Activated T-cell treated with anti-CD3 and anti-CD28 coated beads, Interleukin-2, amount 50 U/mL, for 24 hours (primary cell): ENCODE data around the gene PDPR.
"Not testable (repeated sequence)": the region's sequence is repeated elsewhere in the genome, so short reads cannot be mapped to it uniquely, and the experiment has no call there.

ENCODE experiments used
- DNase-seq: peaks from one replicate; pipeline ENCODE4 v3.0.0-alpha.2; 2020
- H3K27ac Mint-ChIP-seq: 2 replicates; pipeline ENCODE4 v1.8.0; 2020; ENCODE audit warnings: mild to moderate bottlenecking, mixed read lengths
- H3K27me3 Mint-ChIP-seq: 2 replicates; pipeline ENCODE4 v1.8.0; 2020; ENCODE audit warnings: mixed read lengths
- H3K36me3 Mint-ChIP-seq: 2 replicates; pipeline ENCODE4 v1.8.0; 2020; ENCODE audit warnings: low read depth, mixed read lengths
- H3K4me1 Mint-ChIP-seq: 2 replicates; pipeline ENCODE4 v1.8.0; 2020; ENCODE audit warnings: low read depth, mixed read lengths
- H3K4me3 Mint-ChIP-seq: 2 replicates; pipeline ENCODE4 v1.8.0; 2020; ENCODE audit warnings: mild to moderate bottlenecking, moderate library complexity, mixed read lengths
- H3K9me3 Mint-ChIP-seq: 2 replicates; pipeline ENCODE4 v1.8.0; 2020; ENCODE audit warnings: mixed read lengths

Gene PDPR

DNA sequence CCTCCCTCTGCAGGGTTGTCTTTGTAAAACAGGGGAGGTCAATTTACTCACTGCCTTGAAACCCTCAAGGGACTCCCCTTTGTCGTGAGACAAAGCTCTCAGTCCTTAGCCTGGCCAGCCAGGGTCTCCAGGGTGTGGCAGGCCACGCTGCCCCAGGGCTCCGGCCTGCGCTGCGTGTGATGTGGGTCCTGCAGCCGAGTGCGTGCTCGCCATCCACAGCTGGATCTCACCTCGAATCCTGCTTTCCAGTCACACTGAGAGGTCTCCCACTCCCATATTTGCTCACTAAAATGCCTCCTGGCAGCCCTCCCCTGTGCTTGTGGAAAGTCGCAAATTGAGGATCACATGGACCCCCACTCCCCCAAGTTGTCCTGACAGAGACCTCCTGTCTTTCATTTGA lies 49.5 kb downstream of the PDPR start:
- Mint-ChIP-seq H3K4me1 (peaks cover 3% of the 10 kb centered on the region), H3K9me3 (no peaks in the 10 kb centered on the region), H3K27me3 (no peaks in the 10 kb centered on the region), H3K36me3 (peaks cover 14% of the 10 kb centered on the region), H3K4me3 (no peak overlapping the region), H3K27ac (no peak overlapping the region)
- no peak for DNase-seq

DNA sequence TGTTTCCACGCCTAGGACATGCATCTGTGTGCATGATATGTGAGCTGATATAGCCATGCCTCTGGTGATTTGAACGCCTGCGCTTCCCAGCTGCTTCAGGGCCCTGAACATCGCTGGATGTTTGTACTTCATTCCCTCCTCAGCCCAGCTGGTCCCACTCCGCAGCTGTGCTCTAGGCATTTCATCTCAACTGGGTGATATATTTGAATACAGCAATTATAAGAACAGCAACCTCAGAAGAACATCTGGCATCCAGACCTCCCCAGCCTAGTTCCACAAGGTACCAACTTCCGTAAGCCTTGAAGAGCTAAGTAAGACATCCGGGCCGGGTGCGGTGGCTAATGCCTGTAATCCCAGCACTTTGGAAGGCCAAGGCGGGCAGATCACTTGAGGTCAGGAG lies 52.6 kb downstream of the PDPR start:
- not testable (repeated sequence) for H3K27ac Mint-ChIP-seq, H3K27me3 Mint-ChIP-seq, DNase-seq, H3K9me3 Mint-ChIP-seq, H3K4me1 Mint-ChIP-seq, H3K4me3 Mint-ChIP-seq
- peaks cover 14% of the 10 kb centered on the region for H3K36me3 Mint-ChIP-seq

DNA sequence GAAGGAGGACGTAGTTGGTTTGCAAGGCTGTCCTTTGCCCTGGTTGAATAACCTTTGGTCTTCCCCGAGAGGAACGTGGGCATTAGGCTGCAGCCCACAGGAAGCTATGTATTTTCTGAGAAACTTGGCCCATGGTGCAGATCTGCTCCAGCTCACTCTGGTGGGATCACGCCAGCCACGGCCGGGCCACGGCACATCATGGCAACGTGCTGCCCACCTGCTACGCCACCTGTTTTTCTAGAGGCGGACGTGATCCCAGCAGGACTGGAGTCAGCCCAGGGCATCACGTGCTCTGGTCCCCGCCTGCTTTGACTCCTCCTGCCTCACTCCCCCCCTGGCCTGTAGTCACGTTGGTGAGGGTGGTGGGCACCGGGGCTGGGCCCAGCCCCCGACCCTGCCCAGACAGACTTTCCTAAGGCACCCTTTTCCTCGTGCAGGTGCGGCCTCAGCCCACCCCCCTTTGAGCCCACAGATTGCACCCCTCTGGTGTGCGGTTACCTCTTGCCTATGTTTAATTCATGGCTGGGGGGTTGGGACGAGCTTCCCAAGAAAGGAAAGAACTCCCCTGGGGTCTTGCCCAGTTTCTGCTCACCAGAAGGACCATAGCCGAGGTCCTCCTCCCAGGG lies 59.2 kb downstream of the PDPR start, which contains the start of gene CLEC18C:
Gene CLEC18C (plus strand): TSS at position 576 of the 626 bp plus-strand sequence. CDS start 492 bp downstream, outside the sequence.
- H3K9me3 Mint-ChIP-seq, H3K27me3 Mint-ChIP-seq, H3K36me3 Mint-ChIP-seq, H3K4me3 Mint-ChIP-seq, H3K27ac Mint-ChIP-seq, DNase-seq, H3K4me1 Mint-ChIP-seq: not testable (repeated sequence)

- not testable (repeated sequence) for H3K27ac Mint-ChIP-seq, DNase-seq, H3K9me3 Mint-ChIP-seq, H3K27me3 Mint-ChIP-seq, H3K4me3 Mint-ChIP-seq, H3K4me1 Mint-ChIP-seq, H3K36me3 Mint-ChIP-seq
Observed at GRCh38 chr16:70173916-70174315, 59.8 kb downstream of the PDPR start.

DNA sequence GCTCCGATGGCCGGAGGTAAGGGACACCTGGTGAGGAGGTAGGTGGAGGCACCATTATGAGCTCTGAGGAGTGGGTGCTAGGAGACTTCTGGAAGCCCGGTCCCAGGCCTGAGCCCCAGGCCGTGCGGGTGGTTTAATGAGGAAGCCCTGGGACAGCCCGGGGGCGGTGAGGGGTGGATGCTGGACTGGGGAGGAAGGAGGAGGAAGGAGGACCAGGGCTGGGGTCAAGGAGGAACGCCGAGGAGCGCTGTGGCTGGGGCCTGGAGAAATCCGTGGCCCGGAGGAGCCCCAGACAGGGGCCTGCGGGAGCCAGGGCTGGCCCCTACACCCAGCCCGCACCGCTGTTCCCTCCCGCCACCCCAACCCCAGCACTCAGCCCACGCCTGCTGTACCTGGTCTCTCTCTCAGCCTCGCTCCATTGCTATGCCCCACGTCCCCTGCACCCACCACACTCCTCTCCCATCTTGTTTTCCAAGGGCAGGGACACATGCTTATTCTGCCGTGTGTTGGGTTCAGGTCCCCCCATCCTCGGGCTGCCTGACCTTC lies 60.3 kb downstream of the PDPR start:
- DNase-seq, H3K9me3 Mint-ChIP-seq, H3K27ac Mint-ChIP-seq, H3K4me3 Mint-ChIP-seq, H3K36me3 Mint-ChIP-seq, H3K27me3 Mint-ChIP-seq, H3K4me1 Mint-ChIP-seq: not testable (repeated sequence)

DNA sequence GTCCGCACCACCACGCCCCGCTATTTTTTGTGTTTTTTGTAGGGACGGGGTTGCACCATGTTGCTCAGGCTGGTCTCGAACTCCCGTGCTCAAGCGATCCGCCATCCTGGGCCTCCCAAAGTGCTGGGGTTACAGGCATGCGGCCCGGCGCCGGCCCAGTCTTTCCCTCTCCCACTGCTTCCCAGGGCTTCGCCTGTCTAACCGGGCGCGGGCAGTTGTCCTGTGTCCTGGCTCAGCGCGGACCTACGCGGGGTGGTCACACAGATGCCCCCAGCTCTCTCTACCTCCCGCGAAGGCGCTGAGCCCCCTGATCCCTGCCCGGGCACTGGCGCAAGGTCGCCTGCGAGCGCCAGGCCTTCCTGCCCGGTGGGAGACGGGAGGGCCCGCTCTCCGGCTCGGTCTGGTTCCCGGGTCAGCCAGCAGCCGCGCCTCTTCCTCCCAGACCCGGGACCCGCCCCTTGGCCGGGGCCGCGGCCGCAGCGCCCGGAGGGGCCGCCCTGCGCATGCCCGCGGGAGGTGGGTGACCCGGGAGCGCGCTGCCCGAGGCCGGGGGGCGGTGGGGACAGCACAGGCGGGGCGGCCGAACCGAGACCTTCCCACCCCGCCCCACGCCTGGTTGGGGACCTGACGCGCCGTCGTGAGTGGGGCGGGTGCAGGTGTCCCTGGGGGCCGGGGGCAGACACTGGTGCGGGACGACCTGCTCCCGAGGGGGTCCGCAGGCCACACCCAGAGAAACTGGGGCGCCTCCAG lies 73.9 kb downstream of the PDPR start:
- not testable (repeated sequence) for H3K4me3 Mint-ChIP-seq, H3K36me3 Mint-ChIP-seq, H3K4me1 Mint-ChIP-seq, H3K9me3 Mint-ChIP-seq, H3K27me3 Mint-ChIP-seq, DNase-seq, H3K27ac Mint-ChIP-seq

DNA sequence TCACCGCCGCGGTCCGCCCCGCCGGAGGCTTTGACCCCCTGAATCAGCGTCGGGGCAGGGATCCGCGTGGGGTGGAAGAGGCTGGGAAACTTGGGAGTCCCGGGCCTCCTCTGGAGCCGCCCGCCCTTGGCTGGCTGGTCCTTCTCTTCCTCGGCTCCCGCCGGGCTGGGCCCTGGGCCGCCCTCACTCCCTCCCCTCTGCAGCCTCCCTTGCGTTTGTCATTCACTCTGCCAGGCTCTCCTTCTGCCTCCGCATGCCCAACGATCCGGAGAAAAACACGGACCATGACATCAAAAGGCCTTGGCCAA lies 74.4 kb downstream of the PDPR start:
- not testable (repeated sequence) for H3K4me3 Mint-ChIP-seq, H3K9me3 Mint-ChIP-seq, H3K36me3 Mint-ChIP-seq, H3K27ac Mint-ChIP-seq, H3K27me3 Mint-ChIP-seq, DNase-seq, H3K4me1 Mint-ChIP-seq

GRCh38 chr16:70190574-70190973 lies 76.4 kb downstream of the PDPR start:
- H3K27ac Mint-ChIP-seq, H3K27me3 Mint-ChIP-seq, H3K4me1 Mint-ChIP-seq, DNase-seq, H3K36me3 Mint-ChIP-seq, H3K9me3 Mint-ChIP-seq, H3K4me3 Mint-ChIP-seq: not testable (repeated sequence)

DNA sequence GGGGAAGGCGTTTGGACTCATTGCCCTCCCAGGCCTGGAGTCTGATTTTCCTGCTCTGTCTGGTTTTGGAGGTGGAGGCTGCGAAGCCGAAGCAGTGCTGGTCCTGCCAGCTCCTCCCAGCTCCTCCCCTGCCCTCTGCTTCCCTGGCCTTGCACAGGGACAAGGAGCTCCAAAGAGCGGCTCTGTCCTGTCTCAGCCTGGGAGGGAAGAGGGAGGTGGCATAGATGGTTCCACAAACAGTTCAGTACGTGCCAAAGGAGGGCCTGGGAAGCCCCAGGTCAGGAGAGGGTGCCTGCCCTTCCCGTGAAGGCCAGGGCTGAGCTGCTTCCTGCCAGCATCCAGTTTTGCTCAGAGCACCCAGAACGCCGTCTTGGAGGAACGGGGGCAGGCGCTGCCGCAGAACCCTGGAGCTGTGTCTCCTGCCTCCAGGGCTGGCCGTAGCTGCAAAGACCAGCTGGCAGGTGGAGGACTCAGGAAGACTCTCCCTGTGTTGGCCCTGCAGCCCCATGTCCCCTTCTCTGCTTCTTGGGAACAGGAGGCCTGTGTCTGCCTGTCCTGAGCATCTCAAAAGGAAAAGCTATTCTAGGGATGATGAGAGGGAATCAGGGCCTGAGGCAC lies 82.7 kb downstream of the PDPR start:
- not testable (repeated sequence) for H3K9me3 Mint-ChIP-seq, H3K4me1 Mint-ChIP-seq, H3K4me3 Mint-ChIP-seq, H3K27ac Mint-ChIP-seq, H3K36me3 Mint-ChIP-seq, DNase-seq, H3K27me3 Mint-ChIP-seq

DNA sequence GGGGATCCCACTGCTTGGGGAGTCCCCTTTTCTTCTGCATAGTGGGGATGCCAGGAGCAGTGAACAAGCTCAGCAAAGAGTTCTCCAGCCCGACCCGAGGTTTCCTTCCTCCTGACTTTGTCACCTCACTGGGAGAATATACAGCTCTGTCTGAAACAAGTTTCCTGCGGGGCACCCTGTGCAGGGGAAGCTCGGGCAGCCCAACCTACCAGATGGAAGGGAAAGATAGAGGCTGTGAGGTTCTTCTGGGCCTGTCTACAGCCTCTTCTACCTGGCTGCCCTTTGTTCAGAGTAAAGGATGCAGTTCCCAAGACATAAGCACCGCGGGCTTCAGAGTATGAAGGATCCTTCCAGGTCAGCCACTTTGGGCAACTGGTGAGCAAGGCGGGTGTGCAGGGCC lies 83.5 kb downstream of the PDPR start:
- H3K4me1 Mint-ChIP-seq, H3K27ac Mint-ChIP-seq, H3K36me3 Mint-ChIP-seq, H3K27me3 Mint-ChIP-seq, H3K4me3 Mint-ChIP-seq, H3K9me3 Mint-ChIP-seq, DNase-seq: not testable (repeated sequence)

DNA sequence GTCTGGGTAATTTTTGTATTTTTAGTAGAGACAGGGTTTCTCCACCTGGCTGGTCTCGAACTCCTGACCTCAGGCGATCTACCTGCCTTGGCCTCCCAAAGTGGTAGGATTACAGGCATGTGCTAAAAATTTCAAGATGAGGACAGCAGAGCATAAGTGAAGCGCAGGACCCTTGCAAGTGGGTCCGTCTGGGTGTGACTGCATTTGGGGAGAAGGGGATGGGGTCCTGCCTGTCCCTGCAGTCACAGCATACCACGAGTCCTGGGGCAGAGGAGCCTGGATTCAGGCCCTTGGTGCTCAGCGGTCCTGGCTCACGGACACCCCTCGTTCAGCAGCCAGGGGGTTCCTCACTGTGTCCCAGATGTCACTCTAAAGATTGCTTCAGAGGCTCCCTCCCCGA lies 84.1 kb downstream of the PDPR start:
- not testable (repeated sequence) for H3K4me3 Mint-ChIP-seq, H3K27me3 Mint-ChIP-seq, H3K27ac Mint-ChIP-seq, DNase-seq, H3K4me1 Mint-ChIP-seq, H3K36me3 Mint-ChIP-seq, H3K9me3 Mint-ChIP-seq

DNA sequence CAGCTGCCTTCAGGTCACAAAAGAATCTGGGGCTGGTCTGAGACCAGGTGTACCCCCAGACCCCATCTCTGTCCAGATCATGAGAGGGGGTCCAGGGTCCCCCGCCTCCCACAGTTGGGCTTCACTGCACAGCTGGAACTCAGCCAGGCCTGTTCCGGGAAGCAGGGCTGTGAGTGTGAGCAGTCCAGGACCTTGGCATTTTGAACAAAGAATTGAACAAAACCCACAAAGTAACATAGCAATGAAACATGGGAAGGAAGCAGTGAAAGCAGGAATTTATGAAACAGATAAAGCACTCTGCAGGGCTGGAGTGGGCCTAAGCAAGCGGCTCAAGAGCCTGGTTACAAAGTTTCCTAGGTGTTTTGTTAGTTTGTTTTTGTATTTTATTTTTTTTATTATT lies 84.5 kb downstream of the PDPR start:
- not testable (repeated sequence) for H3K4me3 Mint-ChIP-seq, H3K27ac Mint-ChIP-seq, H3K36me3 Mint-ChIP-seq, H3K4me1 Mint-ChIP-seq, H3K9me3 Mint-ChIP-seq, DNase-seq, H3K27me3 Mint-ChIP-seq

- not testable (repeated sequence) for H3K36me3 Mint-ChIP-seq, DNase-seq, H3K9me3 Mint-ChIP-seq, H3K27me3 Mint-ChIP-seq, H3K4me3 Mint-ChIP-seq, H3K4me1 Mint-ChIP-seq, H3K27ac Mint-ChIP-seq
Observed at GRCh38 chr16:70199170-70199569, 85.0 kb downstream of the PDPR start.

GRCh38 chr16:70200063-70200462 lies 85.9 kb downstream of the PDPR start:
- not testable (repeated sequence) for H3K9me3 Mint-ChIP-seq, H3K4me1 Mint-ChIP-seq, H3K4me3 Mint-ChIP-seq, H3K27ac Mint-ChIP-seq, H3K27me3 Mint-ChIP-seq, DNase-seq, H3K36me3 Mint-ChIP-seq

- not testable (repeated sequence) for DNase-seq, H3K27me3 Mint-ChIP-seq, H3K27ac Mint-ChIP-seq, H3K4me1 Mint-ChIP-seq, H3K9me3 Mint-ChIP-seq, H3K4me3 Mint-ChIP-seq
- peaks cover 25% of the 10 kb centered on the region for H3K36me3 Mint-ChIP-seq
Observed at GRCh38 chr16:70203508-70203907, 89.4 kb downstream of the PDPR start.
